ENCODE measurements around the gene MRFAP1.

Gene MRFAP1

GRCh38 chr4:6640292-6641163 is at the start of gene MRFAP1:
TSS of gene MRFAP1 (plus strand) at chr4:6640685. CDS start at chr4:6640863, 178 bp downstream.
- H3K27ac Mint-ChIP-seq = peak within 1 kb of the TSS; percentile 99
- H3K4me1 Mint-ChIP-seq (ENCODE audit: low read depth) = peaks cover 13% of the 10 kb centered on the region
- peak; percentile 94 for DNase-seq (ENCODE audit: low spot score)
- H3K36me3 Mint-ChIP-seq (ENCODE audit: low read depth) = peaks cover 36% of the 10 kb centered on the region
- no peaks in the 10 kb centered on the region for H3K9me3 Mint-ChIP-seq
- no peaks in the 10 kb centered on the region for H3K27me3 Mint-ChIP-seq (ENCODE audit: low read depth)
- H3K4me3 Mint-ChIP-seq = peak within 1 kb of the TSS; percentile 95

DNA sequence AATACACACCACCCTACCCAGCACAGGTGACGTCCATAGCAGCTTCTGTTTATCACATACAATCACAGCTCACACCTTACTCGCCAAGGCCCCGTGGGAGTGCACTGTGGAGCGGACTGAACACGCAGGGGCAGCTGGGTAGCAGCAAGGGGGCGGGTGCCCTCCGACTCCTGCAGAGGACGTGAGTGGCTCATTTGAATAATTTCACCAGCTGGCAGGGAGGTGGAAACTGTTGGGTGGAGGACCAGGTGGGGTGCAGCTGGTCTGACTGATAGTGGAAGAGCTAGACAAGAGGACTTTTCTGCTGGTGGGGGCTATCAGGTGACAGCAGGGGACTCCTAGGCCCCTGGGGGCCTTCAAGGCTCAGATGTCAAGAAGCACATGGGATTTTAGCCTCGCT is 49.2 kb upstream of the MRFAP1 start:
- Mint-ChIP-seq H3K4me3 (no peak overlapping the region), H3K27me3 (ENCODE audit: low read depth) (no peaks in the 10 kb centered on the region), H3K9me3 (no peaks in the 10 kb centered on the region), H3K4me1 (ENCODE audit: low read depth) (no peaks in the 10 kb centered on the region), H3K36me3 (ENCODE audit: low read depth) (peaks cover 11% of the 10 kb centered on the region), H3K27ac (no peak overlapping the region)
- no peak for DNase-seq (ENCODE audit: low spot score)

- no peaks in the 10 kb centered on the region for H3K4me1 Mint-ChIP-seq (ENCODE audit: low read depth)
- H3K4me3 Mint-ChIP-seq = no peak overlapping the region
- H3K27me3 Mint-ChIP-seq (ENCODE audit: low read depth) = no peaks in the 10 kb centered on the region
- H3K27ac Mint-ChIP-seq = no peak overlapping the region
- peaks cover 8% of the 10 kb centered on the region for H3K36me3 Mint-ChIP-seq (ENCODE audit: low read depth)
- H3K9me3 Mint-ChIP-seq = no peaks in the 10 kb centered on the region
- no peak for DNase-seq (ENCODE audit: low spot score)
These were observed 48.7 kb upstream of the MRFAP1 start for GRCh38 chr4:6591781-6592180.

DNA sequence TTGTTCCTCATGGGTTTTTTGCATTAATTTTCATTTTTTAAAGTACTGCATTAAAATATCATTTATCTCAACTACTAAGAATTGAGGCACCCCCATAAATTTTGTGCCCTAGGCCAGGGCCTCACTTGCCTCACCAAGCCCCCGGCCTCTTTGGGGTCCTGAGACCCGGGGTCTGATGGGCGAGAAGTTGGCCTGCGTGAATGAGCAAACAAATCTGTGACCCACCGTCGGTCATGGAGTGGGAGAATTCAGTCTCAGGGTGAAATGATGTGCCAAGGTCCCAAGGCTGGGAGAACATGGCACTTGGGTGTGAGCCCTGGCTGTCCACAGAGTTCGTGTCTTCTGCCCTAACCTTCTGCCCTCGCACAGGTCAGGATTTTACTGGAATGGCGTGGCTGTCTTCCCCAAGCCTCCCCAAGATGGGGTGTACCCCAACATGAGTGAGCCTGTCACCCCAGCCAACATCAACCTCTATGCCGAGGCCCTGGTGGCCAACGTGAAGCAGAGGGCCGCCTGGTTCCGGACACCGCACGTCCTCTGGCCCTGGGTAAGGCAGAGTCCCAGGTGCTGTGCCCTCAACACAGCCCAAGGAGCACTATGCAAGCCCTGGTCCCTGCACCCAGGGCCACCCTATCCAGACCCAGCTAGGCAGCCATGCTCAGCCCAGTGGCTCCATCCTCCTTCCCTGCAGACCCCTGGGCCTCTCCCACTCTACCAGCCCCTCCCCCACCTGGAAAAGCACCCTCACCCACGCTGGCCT is 47.5 kb upstream of the MRFAP1 start:
- H3K27ac Mint-ChIP-seq = no peak overlapping the region

DNA sequence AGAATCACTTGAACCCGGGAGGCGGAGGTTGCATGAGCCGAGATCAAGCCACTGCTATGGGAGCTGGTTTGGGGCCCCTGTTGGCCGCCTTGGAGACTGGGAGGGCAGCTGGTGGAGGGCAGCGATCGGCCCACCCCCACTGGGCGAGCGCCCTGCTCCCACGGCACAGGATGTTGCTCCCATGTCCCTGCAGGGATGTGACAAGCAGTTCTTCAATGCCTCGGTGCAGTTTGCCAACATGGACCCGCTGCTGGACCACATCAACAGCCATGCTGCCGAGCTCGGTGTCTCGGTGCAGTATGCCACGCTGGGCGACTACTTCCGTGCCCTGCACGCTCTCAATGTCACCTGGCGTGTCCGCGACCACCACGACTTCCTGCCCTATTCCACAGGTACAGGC is 46.1 kb upstream of the MRFAP1 start:
- Mint-ChIP-seq H3K36me3 (ENCODE audit: low read depth) (peaks cover 4% of the 10 kb centered on the region), H3K27ac (no peak overlapping the region), H3K27me3 (ENCODE audit: low read depth) (no peaks in the 10 kb centered on the region), H3K4me3 (no peak overlapping the region), H3K4me1 (ENCODE audit: low read depth) (no peaks in the 10 kb centered on the region), H3K9me3 (no peaks in the 10 kb centered on the region)
- DNase-seq (ENCODE audit: low spot score) = no peak

More for the DNA sequence above, 47.5 kb upstream of the MRFAP1 start:
- Mint-ChIP-seq H3K4me3 (no peak overlapping the region), H3K36me3 (ENCODE audit: low read depth) (peaks cover 6% of the 10 kb centered on the region), H3K9me3 (no peaks in the 10 kb centered on the region), H3K27me3 (ENCODE audit: low read depth) (no peaks in the 10 kb centered on the region), H3K4me1 (ENCODE audit: low read depth) (no peaks in the 10 kb centered on the region)
- no peak for DNase-seq (ENCODE audit: low spot score)

DNA sequence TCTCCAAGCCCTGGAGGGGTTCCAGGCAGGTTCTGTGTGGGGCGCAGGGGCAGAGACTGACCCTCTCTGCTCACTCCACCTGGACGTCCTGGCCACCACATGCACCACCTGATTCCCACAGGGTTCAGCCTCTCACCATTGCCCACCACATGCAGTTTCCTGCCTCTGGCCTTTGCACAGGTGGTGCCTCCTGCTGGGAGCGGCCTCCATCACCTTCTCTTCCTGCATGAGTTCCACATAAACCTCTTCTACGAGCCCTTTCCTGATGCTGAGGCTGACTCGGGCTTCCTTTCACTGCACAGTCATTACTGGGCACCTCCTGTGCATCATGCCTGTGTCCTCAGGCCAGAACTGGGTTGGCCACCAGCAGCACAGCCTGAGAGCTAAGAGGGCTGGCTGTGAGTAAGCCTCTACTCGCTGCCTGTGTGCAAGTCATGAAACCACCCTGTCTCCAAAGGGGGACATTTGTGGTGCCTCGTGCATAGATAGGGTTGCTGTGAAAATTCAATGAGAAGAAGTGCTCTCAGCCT is 45.6 kb upstream of the MRFAP1 start:
- Mint-ChIP-seq H3K27me3 (ENCODE audit: low read depth) (no peaks in the 10 kb centered on the region), H3K9me3 (no peaks in the 10 kb centered on the region), H3K4me3 (no peak overlapping the region), H3K36me3 (ENCODE audit: low read depth) (peaks cover 4% of the 10 kb centered on the region), H3K27ac (no peak overlapping the region), H3K4me1 (ENCODE audit: low read depth) (no peaks in the 10 kb centered on the region)
- no peak for DNase-seq (ENCODE audit: low spot score)

GRCh38 chr4:6595897-6596537 is 44.5 kb upstream of the MRFAP1 start:
- Mint-ChIP-seq H3K27ac (no peak overlapping the region), H3K9me3 (no peaks in the 10 kb centered on the region), H3K36me3 (ENCODE audit: low read depth) (peaks cover 2% of the 10 kb centered on the region), H3K4me1 (ENCODE audit: low read depth) (no peaks in the 10 kb centered on the region), H3K4me3 (no peak overlapping the region), H3K27me3 (ENCODE audit: low read depth) (no peaks in the 10 kb centered on the region)
- DNase-seq (ENCODE audit: low spot score) = no peak

- Mint-ChIP-seq H3K27ac (no peak overlapping the region), H3K9me3 (no peaks in the 10 kb centered on the region), H3K4me3 (no peak overlapping the region), H3K4me1 (ENCODE audit: low read depth) (no peaks in the 10 kb centered on the region), H3K36me3 (ENCODE audit: low read depth) (peaks cover 8% of the 10 kb centered on the region), H3K27me3 (ENCODE audit: low read depth) (no peaks in the 10 kb centered on the region)
- no peak for DNase-seq (ENCODE audit: low spot score)
These were observed 43.5 kb upstream of the MRFAP1 start for GRCh38 chr4:6596948-6597347.

DNA sequence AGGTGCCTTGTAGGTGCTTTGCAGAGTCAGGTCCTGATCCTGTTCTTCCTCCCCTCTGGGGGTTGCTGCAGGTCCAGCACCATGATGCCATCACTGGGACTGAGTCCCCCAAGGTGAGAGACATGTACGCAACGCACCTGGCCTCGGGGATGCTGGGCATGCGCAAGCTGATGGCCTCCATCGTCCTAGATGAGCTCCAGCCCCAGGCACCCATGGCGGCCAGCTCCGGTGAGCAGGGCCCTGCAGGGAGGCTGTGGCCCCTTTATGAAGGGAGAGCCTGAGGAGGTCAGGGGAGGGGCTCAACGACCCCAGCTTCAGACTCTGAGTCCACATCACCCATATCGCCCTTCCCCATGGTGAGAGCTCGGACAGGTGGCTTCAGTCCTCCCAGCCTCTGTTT is 42.4 kb upstream of the MRFAP1 start:
- Mint-ChIP-seq H3K36me3 (ENCODE audit: low read depth) (peaks cover 18% of the 10 kb centered on the region), H3K4me3 (no peak overlapping the region), H3K27me3 (ENCODE audit: low read depth) (no peaks in the 10 kb centered on the region), H3K27ac (no peak overlapping the region), H3K9me3 (no peaks in the 10 kb centered on the region), H3K4me1 (ENCODE audit: low read depth) (no peaks in the 10 kb centered on the region)
- DNase-seq (ENCODE audit: low spot score) = no peak

- Mint-ChIP-seq H3K27ac (no peak overlapping the region), H3K27me3 (ENCODE audit: low read depth) (no peaks in the 10 kb centered on the region), H3K4me3 (no peak overlapping the region), H3K9me3 (peaks cover 3% of the 10 kb centered on the region), H3K36me3 (ENCODE audit: low read depth) (peaks cover 22% of the 10 kb centered on the region), H3K4me1 (ENCODE audit: low read depth) (no peaks in the 10 kb centered on the region)
- no peak for DNase-seq (ENCODE audit: low spot score)
These were observed 41.8 kb upstream of the MRFAP1 start for GRCh38 chr4:6598641-6599040.

- no peak overlapping the region for H3K4me3 Mint-ChIP-seq
- H3K4me1 Mint-ChIP-seq (ENCODE audit: low read depth) = no peaks in the 10 kb centered on the region
- no peak overlapping the region for H3K27ac Mint-ChIP-seq
- peaks cover 23% of the 10 kb centered on the region for H3K9me3 Mint-ChIP-seq
- H3K27me3 Mint-ChIP-seq (ENCODE audit: low read depth) = no peaks in the 10 kb centered on the region
- no peak for DNase-seq (ENCODE audit: low spot score)
- peaks cover 51% of the 10 kb centered on the region for H3K36me3 Mint-ChIP-seq (ENCODE audit: low read depth)
These were observed 38.7 kb upstream of the MRFAP1 start for GRCh38 chr4:6601661-6602250.

DNA sequence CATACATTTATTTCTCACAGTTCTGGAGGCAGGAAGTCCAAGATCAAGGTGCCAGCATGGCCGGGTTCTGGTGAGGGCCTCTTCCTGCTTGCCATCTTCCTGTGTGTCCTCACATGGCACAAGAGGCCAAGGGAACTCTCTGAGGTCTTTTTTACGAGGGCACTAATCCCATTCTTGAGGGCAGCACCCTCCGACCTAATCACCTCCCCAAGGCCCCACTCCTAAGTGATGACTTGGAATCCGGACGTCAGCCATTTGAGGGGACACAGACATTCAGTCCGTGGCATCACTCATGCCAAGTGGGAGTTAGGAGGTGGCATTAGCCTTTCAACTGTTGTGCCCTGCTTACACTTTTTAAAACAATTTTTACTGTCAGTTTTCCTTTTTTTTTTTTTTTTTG is 38.2 kb upstream of the MRFAP1 start:
- Mint-ChIP-seq H3K4me1 (ENCODE audit: low read depth) (no peaks in the 10 kb centered on the region), H3K4me3 (no peak overlapping the region), H3K27ac (no peak overlapping the region), H3K36me3 (ENCODE audit: low read depth) (peaks cover 56% of the 10 kb centered on the region), H3K9me3 (peaks cover 23% of the 10 kb centered on the region), H3K27me3 (ENCODE audit: low read depth) (no peaks in the 10 kb centered on the region)
- DNase-seq (ENCODE audit: low spot score) = no peak

GRCh38 chr4:6603128-6603527 is 37.4 kb upstream of the MRFAP1 start:
- peaks cover 65% of the 10 kb centered on the region for H3K36me3 Mint-ChIP-seq (ENCODE audit: low read depth)
- H3K27me3 Mint-ChIP-seq (ENCODE audit: low read depth) = no peaks in the 10 kb centered on the region
- DNase-seq (ENCODE audit: low spot score) = no peak
- H3K27ac Mint-ChIP-seq = no peak overlapping the region
- no peaks in the 10 kb centered on the region for H3K4me1 Mint-ChIP-seq (ENCODE audit: low read depth)
- peaks cover 23% of the 10 kb centered on the region for H3K9me3 Mint-ChIP-seq
- H3K4me3 Mint-ChIP-seq = no peak overlapping the region

All from T-helper 2 cell treated with Interferon-gamma antibody and Interleukin-4, amounts not matched to agents 5 μg/mL and 100 μg/mL, for 36 hours (primary cell).